Testis (tissue), 2 donors: ENCODE results near the gene LYRM4.

ENCODE experiments used
- POLR2A ChIP-seq: fragments of 450-650 bp; IDR thresholded peaks from one replicate; pipeline ENCODE4 v1.6.1; 2017; ENCODE audit warnings: antibody characterized with exemption, mild to moderate bottlenecking, moderate library complexity
- TF ChIP-seq, protein P1 (sequence below), 3 experiments: fragments of 450-650 bp in 2 of 3; fragments of 200-600 bp in 1 of 3; sonication (generic) in 1 of 3; IDR thresholded peaks; one replicate each; pipeline ENCODE4 v1.5.1; 2016 to 2019; ENCODE audit warnings: antibody characterized with exemption in 3 of 3, mild to moderate bottlenecking in 2 of 3, moderate library complexity in 1 of 3

GRCh38 chr6:5307058-5307457 lies 46.3 kb upstream of the LYRM4 start:
- TF ChIP-seq, protein P1, sequence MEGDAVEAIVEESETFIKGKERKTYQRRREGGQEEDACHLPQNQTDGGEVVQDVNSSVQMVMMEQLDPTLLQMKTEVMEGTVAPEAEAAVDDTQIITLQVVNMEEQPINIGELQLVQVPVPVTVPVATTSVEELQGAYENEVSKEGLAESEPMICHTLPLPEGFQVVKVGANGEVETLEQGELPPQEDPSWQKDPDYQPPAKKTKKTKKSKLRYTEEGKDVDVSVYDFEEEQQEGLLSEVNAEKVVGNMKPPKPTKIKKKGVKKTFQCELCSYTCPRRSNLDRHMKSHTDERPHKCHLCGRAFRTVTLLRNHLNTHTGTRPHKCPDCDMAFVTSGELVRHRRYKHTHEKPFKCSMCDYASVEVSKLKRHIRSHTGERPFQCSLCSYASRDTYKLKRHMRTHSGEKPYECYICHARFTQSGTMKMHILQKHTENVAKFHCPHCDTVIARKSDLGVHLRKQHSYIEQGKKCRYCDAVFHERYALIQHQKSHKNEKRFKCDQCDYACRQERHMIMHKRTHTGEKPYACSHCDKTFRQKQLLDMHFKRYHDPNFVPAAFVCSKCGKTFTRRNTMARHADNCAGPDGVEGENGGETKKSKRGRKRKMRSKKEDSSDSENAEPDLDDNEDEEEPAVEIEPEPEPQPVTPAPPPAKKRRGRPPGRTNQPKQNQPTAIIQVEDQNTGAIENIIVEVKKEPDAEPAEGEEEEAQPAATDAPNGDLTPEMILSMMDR (IDR thresholded peaks at IDR 0.05): no peak
- TF ChIP-seq POLR2A: no peak
